ENCODE measurements around the gene SUCLG2.
A peak's percentile ranks its signal among the peaks of the same experiment; 100 is the strongest.

SUCLG2 gene

DNA sequence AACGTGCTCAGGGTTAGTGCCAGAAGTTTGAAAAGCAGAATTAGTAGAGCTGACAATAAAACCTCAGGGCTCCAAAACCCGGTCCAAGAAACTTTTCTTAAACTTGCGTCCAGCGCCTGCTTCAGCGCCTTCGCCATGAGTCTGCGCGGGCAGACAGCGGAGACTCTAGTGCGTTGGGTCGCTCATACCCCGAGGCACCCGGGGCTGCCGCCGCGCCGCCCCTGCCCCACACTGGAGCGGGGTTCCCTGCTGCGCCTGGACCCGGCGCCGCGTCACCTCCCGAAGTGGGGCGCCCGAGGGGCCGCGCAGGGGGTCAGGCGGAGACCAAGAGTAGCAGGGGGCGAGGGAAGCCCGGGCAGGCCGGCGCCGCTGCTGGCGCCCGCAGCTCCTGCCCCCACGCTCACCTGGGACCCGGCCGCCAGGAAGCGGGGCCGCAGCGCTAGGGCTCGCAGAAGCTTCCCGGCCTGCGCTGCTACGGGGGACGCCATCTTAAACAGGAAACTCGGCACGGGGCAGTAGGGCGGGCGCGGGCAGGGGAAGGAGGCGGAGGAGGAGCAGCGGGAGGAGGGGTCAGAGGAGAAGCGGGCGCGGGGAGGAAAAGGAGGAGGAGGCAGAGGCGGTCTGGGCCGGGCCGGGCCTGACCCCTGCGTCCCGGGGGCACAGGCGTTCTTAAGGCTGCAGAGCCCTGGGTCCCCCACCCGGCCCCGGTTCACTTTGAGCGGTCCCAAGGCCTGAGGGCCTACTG is at the start of gene SUCLG2:
SUCLG2 (minus strand) TSS at position 514 of the 745 bp plus-strand sequence; CDS start at position 488, 26 bp downstream.
- Histone ChIP-seq H3K79me2 (ENCODE audit: insufficient read depth, low read length) (peaks cover 7% of the 10 kb centered on the region; the same call in 1 of the 2 replicates), H3K4me3 (ENCODE audit: low read depth, low read length, poor library complexity, severe bottlenecking) (peak within 1 kb of the TSS; percentile 84), H3K36me3 (ENCODE audit: insufficient read depth, low read length) (peaks cover 4% of the 10 kb centered on the region; the same call in 1 of the 2 replicates)

DNA sequence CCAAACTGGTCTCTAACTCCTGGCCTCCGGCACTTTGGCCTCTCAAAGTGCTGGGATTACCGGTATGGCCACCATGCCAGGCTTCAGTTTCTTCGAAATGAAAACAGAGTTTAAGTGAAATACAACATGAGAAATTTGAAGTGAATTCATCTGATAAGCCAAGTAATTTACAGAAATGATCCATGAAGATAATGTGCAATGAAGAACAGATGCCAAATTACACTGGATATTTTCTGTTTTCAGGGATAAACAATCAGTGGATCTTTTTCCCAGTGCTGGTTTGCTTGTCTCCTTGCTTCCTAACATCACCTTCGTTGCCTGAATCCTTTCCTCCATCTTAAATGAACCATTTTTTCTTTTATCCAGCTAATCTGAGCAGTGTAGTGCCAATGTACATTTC is 46.2 kb upstream of the SUCLG2 start:
- H3K9me3 ChIP-seq (ENCODE audit: low read length), result no peaks in the 10 kb centered on the region
- no peak overlapping the region for H3K4me3 ChIP-seq (ENCODE audit: low read depth, low read length, poor library complexity, severe bottlenecking)
- no peak overlapping the region for H3K9ac ChIP-seq (ENCODE audit: low read length)
- no peaks in the 10 kb centered on the region for H3K27me3 ChIP-seq (ENCODE audit: insufficient read depth, low read length)
- H3K4me1 ChIP-seq (ENCODE audit: insufficient read depth, low read length, severe bottlenecking), result no peaks in the 10 kb centered on the region
- H3K79me2 ChIP-seq (ENCODE audit: insufficient read depth, low read length), result no peaks in the 10 kb centered on the region
- TF ChIP-seq CTCF (IDR thresholded peaks at IDR 0.05; ENCODE audit: low read length) (no peak), EZH2 (IDR thresholded peaks at IDR 0.05; ENCODE audit: borderline replicate concordance, low read length) (no peak)
- H3K9me2 ChIP-seq (ENCODE audit: low read depth, low read length), result no peaks in the 10 kb centered on the region
- no peaks in the 10 kb centered on the region for H3K36me3 ChIP-seq (ENCODE audit: insufficient read depth, low read length)
- no peak overlapping the region for H2AFZ ChIP-seq (ENCODE audit: low read length)
- H3K27ac ChIP-seq (ENCODE audit: low read depth, low read length, poor library complexity, severe bottlenecking), result no peak overlapping the region
- no peaks in the 10 kb centered on the region for H3F3A ChIP-seq (ENCODE audit: insufficient read depth, low read length)
- H4K20me1 ChIP-seq (ENCODE audit: insufficient read depth, low read length), result no peaks in the 10 kb centered on the region
- no peak overlapping the region for H3K4me2 ChIP-seq (ENCODE audit: low read length)

More for the DNA sequence above, at the start of gene SUCLG2:
- peak within 1 kb of the TSS; percentile 92 for H3K4me2 ChIP-seq (ENCODE audit: low read length)
- H3F3A ChIP-seq (ENCODE audit: insufficient read depth, low read length), result no peaks in the 10 kb centered on the region
- no peaks in the 10 kb centered on the region for H3K9me3 ChIP-seq (ENCODE audit: low read length)
- peaks cover 52% of the 10 kb centered on the region for H3K4me1 ChIP-seq (ENCODE audit: insufficient read depth, low read length, severe bottlenecking)
- H3K9ac ChIP-seq (ENCODE audit: low read length), result peak within 1 kb of the TSS; percentile 88
- H3K9me2 ChIP-seq (ENCODE audit: low read depth, low read length), result no peaks in the 10 kb centered on the region
- peak within 1 kb of the TSS; percentile 63 for H3K27ac ChIP-seq (ENCODE audit: low read depth, low read length, poor library complexity, severe bottlenecking)
- no peaks in the 10 kb centered on the region for H3K27me3 ChIP-seq (ENCODE audit: insufficient read depth, low read length)
- TF ChIP-seq CTCF (IDR thresholded peaks at IDR 0.05; ENCODE audit: low read length), result no peak
- TF ChIP-seq EZH2 (IDR thresholded peaks at IDR 0.05; ENCODE audit: borderline replicate concordance, low read length), result no peak
- peak within 1 kb of the TSS; percentile 4 for H2AFZ ChIP-seq (ENCODE audit: low read length)
- H4K20me1 ChIP-seq (ENCODE audit: insufficient read depth, low read length), result no peaks in the 10 kb centered on the region

DNA sequence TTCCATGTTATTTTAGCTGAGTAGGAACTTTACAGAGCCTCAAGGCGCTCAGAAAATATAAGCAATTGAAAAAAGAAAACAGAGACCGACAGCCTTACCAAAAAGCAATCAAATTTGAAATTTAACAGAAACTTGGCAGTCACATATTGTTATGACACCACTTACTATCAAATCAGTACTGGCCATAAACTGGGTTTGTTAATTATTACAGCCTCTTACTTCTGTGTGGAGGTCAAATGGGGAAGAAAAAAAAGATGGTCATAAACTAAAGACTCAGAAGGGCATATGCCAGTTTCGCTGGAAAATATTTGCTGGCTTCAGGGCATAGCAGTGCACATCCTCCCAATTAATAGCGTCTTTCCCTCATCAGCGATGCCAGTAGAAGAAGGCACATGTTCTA is 45.5 kb upstream of the SUCLG2 start:
- Histone ChIP-seq H3K79me2 (ENCODE audit: insufficient read depth, low read length) (no peaks in the 10 kb centered on the region), H3K4me2 (ENCODE audit: low read length) (no peak overlapping the region), H3K4me3 (ENCODE audit: low read depth, low read length, poor library complexity, severe bottlenecking) (no peak overlapping the region), H3K9ac (ENCODE audit: low read length) (no peak overlapping the region), H2AFZ (ENCODE audit: low read length) (no peak overlapping the region), H3K9me2 (ENCODE audit: low read depth, low read length) (no peaks in the 10 kb centered on the region), H4K20me1 (ENCODE audit: insufficient read depth, low read length) (no peaks in the 10 kb centered on the region), H3K9me3 (ENCODE audit: low read length) (no peaks in the 10 kb centered on the region), H3K4me1 (ENCODE audit: insufficient read depth, low read length, severe bottlenecking) (no peaks in the 10 kb centered on the region), H3F3A (ENCODE audit: insufficient read depth, low read length) (no peaks in the 10 kb centered on the region), H3K36me3 (ENCODE audit: insufficient read depth, low read length) (no peaks in the 10 kb centered on the region), H3K27me3 (ENCODE audit: insufficient read depth, low read length) (no peaks in the 10 kb centered on the region), H3K27ac (ENCODE audit: low read depth, low read length, poor library complexity, severe bottlenecking) (no peak overlapping the region)
- TF ChIP-seq CTCF (IDR thresholded peaks at IDR 0.05; ENCODE audit: low read length), result no peak
- no peak for TF ChIP-seq EZH2 (IDR thresholded peaks at IDR 0.05; ENCODE audit: borderline replicate concordance, low read length)

All from OCI-LY1 (cell line).